ENCODE data around the gene PDF. TPM values are rescaled to one million over a fixed set of nuclear protein-coding genes. Genes with fewer than 3 reads are reported as not detected.

The PDF gene
- total RNA-seq, 1 experiment from 2014 or later, result 32.4 TPM

DNA sequence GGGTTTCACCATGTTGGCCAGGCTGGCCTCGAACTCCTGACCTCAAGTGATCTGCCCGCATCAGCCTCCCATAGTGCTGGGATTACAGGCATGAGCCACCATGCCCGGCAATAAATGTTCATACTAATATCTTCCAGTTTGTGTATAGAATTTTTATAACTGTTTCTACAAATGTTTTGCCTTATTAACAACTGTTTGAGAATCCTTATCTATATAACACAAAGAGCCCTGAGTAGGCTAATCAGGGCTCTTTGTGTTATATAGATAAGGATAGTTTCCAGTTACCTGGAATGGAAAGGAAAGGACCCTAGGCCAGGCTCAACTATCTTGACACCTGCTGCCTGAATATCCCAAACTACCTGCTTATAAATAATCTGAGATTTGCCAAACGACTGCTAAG, 38.5 kb upstream of the PDF start:
- ChIA-PET CTCF (no interaction called here), POLR2A (ENCODE audit: low non-redundant PET) (no interaction called here)
- BruUV-seq (replicated peaks), result no TSS peak
- no peaks in the 10 kb centered on the region for H3K4me1 ChIP-seq (ENCODE audit: insufficient read depth, low read length, poor library complexity, severe bottlenecking)
- DNase-seq (ENCODE audit: low spot score), result no peak
- H3K4me3 ChIP-seq (ENCODE audit: low read depth, low read length, poor library complexity, severe bottlenecking), result no peak overlapping the region
- no peaks in the 10 kb centered on the region for H3K27me3 ChIP-seq (replicated peaks; ENCODE audit: insufficient read depth, low read depth, low read length, poor library complexity)
- no peaks in the 10 kb centered on the region for H3K9me3 ChIP-seq (ENCODE audit: low read depth, low read length, poor library complexity, severe bottlenecking)
- no peak overlapping the region for H3K27ac ChIP-seq (ENCODE audit: low read depth, low read length, poor library complexity, severe bottlenecking)
- H3K36me3 ChIP-seq (ENCODE audit: insufficient read depth, low read length, poor library complexity, severe bottlenecking), result peaks cover 64% of the 10 kb centered on the region
- intact Hi-C loops (cut with micrococcal nuclease; ENCODE audit: unreplicated experiment), result no loop called here
- TF ChIP-seq EZH2 (IDR thresholded peaks at IDR 0.05; ENCODE audit: borderline replicate concordance, low read depth, low read length, poor library complexity, severe bottlenecking) (no peak), CTCF (conservative IDR thresholded peaks at IDR 0.05; ENCODE audit: low read depth, low read length) (no peak)

DNA sequence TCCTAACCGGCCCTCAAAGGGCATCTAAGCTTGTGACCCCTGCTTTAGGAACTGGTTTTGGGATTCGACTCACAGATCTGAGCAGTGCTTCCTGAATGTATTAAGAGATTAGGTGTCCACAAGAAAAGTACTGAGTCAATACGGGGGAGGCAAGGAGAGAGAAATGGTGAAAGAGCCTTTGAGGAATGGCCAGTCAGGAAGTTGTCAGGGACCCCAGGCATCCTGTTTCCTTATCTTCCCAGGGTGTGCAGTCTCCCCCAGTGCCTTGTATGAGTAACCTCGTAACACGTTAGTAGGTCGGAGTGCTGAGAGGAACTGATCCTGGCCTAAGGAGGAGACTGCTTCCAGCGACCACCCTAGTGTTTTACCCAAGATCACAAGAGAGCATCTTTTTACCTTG, 37.6 kb upstream of the PDF start:
- CTCF ChIA-PET, result no interaction called here
- no peaks in the 10 kb centered on the region for H3K4me1 ChIP-seq (ENCODE audit: insufficient read depth, low read length, poor library complexity, severe bottlenecking)
- H3K27me3 ChIP-seq (replicated peaks; ENCODE audit: insufficient read depth, low read depth, low read length, poor library complexity), result no peaks in the 10 kb centered on the region
- no TSS peak for BruUV-seq (replicated peaks)
- H3K27ac ChIP-seq (ENCODE audit: low read depth, low read length, poor library complexity, severe bottlenecking), result no peak overlapping the region
- H3K36me3 ChIP-seq (ENCODE audit: insufficient read depth, low read length, poor library complexity, severe bottlenecking), result peaks cover 64% of the 10 kb centered on the region
- POLR2A ChIA-PET (ENCODE audit: low non-redundant PET), result no interaction called here
- no peak for DNase-seq (ENCODE audit: low spot score)
- H3K9me3 ChIP-seq (ENCODE audit: low read depth, low read length, poor library complexity, severe bottlenecking), result no peaks in the 10 kb centered on the region
- H3K4me3 ChIP-seq (ENCODE audit: low read depth, low read length, poor library complexity, severe bottlenecking), result no peak overlapping the region
- intact Hi-C loops (cut with micrococcal nuclease; ENCODE audit: unreplicated experiment), result no loop called here
- TF ChIP-seq CTCF (conservative IDR thresholded peaks at IDR 0.05; ENCODE audit: low read depth, low read length) (no peak), EZH2 (IDR thresholded peaks at IDR 0.05; ENCODE audit: borderline replicate concordance, low read depth, low read length, poor library complexity, severe bottlenecking) (no peak)

GRCh38 chr16:69366431-69366830, 36.0 kb upstream of the PDF start:
- POLR2A ChIA-PET (ENCODE audit: low non-redundant PET), result no interaction called here
- BruUV-seq (replicated peaks), result no TSS peak
- Histone ChIP-seq H3K4me3 (ENCODE audit: low read depth, low read length, poor library complexity, severe bottlenecking) (no peak overlapping the region), H3K9me3 (ENCODE audit: low read depth, low read length, poor library complexity, severe bottlenecking) (no peaks in the 10 kb centered on the region), H3K36me3 (ENCODE audit: insufficient read depth, low read length, poor library complexity, severe bottlenecking) (peaks cover 64% of the 10 kb centered on the region), H3K27ac (ENCODE audit: low read depth, low read length, poor library complexity, severe bottlenecking) (no peak overlapping the region), H3K27me3 (replicated peaks; ENCODE audit: insufficient read depth, low read depth, low read length, poor library complexity) (no peaks in the 10 kb centered on the region), H3K4me1 (ENCODE audit: insufficient read depth, low read length, poor library complexity, severe bottlenecking) (no peaks in the 10 kb centered on the region)
- no peak for DNase-seq (ENCODE audit: low spot score)
- CTCF ChIA-PET, result no interaction called here
- TF ChIP-seq CTCF (conservative IDR thresholded peaks at IDR 0.05; ENCODE audit: low read depth, low read length) (no peak), EZH2 (IDR thresholded peaks at IDR 0.05; ENCODE audit: borderline replicate concordance, low read depth, low read length, poor library complexity, severe bottlenecking) (no peak)
- intact Hi-C loops (cut with micrococcal nuclease; ENCODE audit: unreplicated experiment), result no loop called here
